ENCODE measurements around the gene SGMS1. TPM values are rescaled to one million over a fixed set of nuclear protein-coding genes. Genes with fewer than 3 reads are reported as not detected.
"Not testable (repeated sequence)": the region's sequence is repeated elsewhere in the genome, so short reads cannot be mapped to it uniquely, and the experiment has no call there.

The SGMS1 gene
- total RNA-seq, 5 donors from 2014 or later (not counting 1 experiment from before 2014, with no cell fraction given) = 28.4 to 39.7 (median 32.6) TPM

DNA sequence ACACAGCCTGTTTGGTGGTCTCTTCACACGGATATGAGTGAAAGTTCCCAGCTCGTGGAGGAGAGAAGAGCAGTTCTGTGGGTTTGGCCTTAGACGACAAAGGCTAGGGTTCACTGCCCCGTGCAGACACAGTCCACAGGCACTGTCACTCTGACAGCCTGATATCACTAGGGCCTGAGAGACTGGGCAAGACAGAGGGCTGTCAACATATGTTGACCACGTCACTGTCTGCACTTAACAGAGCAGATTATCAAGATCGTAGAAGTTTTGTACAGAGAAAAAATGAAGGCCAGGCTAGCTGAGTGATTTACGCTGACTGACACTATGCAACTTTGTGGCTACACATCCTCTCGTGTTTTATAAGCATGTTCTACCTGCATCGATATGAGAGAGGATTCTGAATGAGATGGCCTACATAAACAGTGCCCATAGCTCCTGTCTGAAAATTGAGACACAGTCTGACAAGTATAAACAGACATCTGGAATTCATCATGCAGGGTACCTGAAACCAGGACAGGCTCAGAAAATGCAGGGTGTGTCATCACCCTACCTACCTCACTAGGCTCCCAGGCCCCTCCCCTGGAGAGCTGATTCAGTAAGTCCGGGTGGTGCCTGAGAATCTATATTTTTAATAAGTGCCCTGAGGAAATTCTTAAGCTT is 120.0 kb downstream of the SGMS1 start:
- Histone ChIP-seq H3K36me3 (ENCODE audit: control insufficient read depth in 2 of 2, extremely low read depth in 1 of 2, insufficient read depth in 1 of 2, low read length in 1 of 2) (no peaks in the 10 kb centered on the region), H3K9me3 (no peaks in the 10 kb centered on the region), H3K27ac (ENCODE audit: low read length) (no peak overlapping the region), H3K4me3 (ENCODE audit: control insufficient read depth in 1 of 2, extremely low read depth in 1 of 2, low read length in 1 of 2) (no peak overlapping the region), H3K27me3 (replicated peaks in 1 of 2; ENCODE audit: control insufficient read depth in 2 of 2, extremely low read depth in 1 of 2, insufficient read depth in 2 of 2, low read length in 1 of 2) (no peaks in the 10 kb centered on the region), H3K4me1 (ENCODE audit: control insufficient read depth in 1 of 2, extremely low read depth in 1 of 2, insufficient read depth in 2 of 2, low read length in 2 of 2) (peaks cover 4 to 28% of the 10 kb centered on the region in 2 experiments)
- DNase-seq = no peak
- CTCF ChIA-PET = interaction anchor here (0.6 kb wide), 2 partner anchors 11 to 103 kb away, joined by 3 to 5 read pairs; no protein-coding TSS in a partner anchor
- Mint-ChIP-seq H3K27me3 (no peaks in the 10 kb centered on the region), H3K27ac (no peak overlapping the region), H3K9me3 (no peaks in the 10 kb centered on the region), H3K36me3 (peaks cover 28% of the 10 kb centered on the region), H3K4me1 (peaks cover 57 to 60% (median 57%) of the 10 kb centered on the region in 3 donors), H3K4me3 (no peak overlapping the region)
- peak in 1 of 4 experiments; percentile 32 for ATAC-seq (replicated peaks in 1 of 4)
- POLR2A ChIA-PET = no interaction called here
- WGBS (ENCODE audit: insufficient coverage) = 75% methylated on average over 9 of the region's 10 CpGs

DNA sequence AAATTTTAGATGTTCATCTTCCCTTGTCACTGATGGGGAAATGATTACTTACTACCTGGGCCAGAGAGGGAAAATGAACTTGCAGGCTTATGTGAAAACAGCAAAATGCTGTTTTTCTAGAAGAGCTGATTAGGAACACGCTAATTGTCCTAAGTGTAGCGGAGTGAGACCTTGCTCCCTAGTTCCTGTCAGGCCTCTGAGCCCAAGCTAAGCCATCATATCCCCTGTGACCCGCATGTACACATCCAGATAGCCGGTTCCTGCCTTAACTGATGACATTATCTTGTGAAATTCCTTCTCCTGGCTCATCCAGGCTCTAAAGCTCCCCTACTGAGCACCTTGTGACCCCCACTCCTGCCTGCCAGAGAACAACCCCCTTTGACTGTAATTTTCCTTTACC is 120.6 kb downstream of the SGMS1 start:
- H3K27me3 Mint-ChIP-seq; H3K4me3 ChIP-seq (ENCODE audit: control insufficient read depth in 1 of 2, extremely low read depth in 1 of 2, low read length in 1 of 2); POLR2A ChIA-PET; ATAC-seq (replicated peaks in 1 of 4); H3K27me3 ChIP-seq (replicated peaks in 1 of 2; ENCODE audit: control insufficient read depth in 2 of 2, extremely low read depth in 1 of 2, insufficient read depth in 2 of 2, low read length in 1 of 2); DNase-seq; H3K27ac ChIP-seq (ENCODE audit: low read length); H3K9me3 ChIP-seq; H3K9me3 Mint-ChIP-seq; H3K36me3 ChIP-seq (ENCODE audit: control insufficient read depth in 2 of 2, extremely low read depth in 1 of 2, insufficient read depth in 1 of 2, low read length in 1 of 2); H3K4me3 Mint-ChIP-seq: not testable (repeated sequence)
- CTCF ChIA-PET = interaction anchor here (0.6 kb wide), 2 partner anchors 11 to 103 kb away, joined by 3 to 5 read pairs; no protein-coding TSS in a partner anchor
- 99% methylated on average over 4 of the region's 4 CpGs for WGBS (ENCODE audit: insufficient coverage)
- Mint-ChIP-seq H3K36me3 (peaks cover 32% of the 10 kb centered on the region), H3K27ac (peak overlapping the region in 1 of 2 donors; percentile 55), H3K4me1 (peaks cover 51 to 53% (median 52%) of the 10 kb centered on the region in 3 donors)
- H3K4me1 ChIP-seq (ENCODE audit: control insufficient read depth in 1 of 2, extremely low read depth in 1 of 2, insufficient read depth in 2 of 2, low read length in 2 of 2) = peaks cover 4 to 22% of the 10 kb centered on the region in 2 experiments

DNA sequence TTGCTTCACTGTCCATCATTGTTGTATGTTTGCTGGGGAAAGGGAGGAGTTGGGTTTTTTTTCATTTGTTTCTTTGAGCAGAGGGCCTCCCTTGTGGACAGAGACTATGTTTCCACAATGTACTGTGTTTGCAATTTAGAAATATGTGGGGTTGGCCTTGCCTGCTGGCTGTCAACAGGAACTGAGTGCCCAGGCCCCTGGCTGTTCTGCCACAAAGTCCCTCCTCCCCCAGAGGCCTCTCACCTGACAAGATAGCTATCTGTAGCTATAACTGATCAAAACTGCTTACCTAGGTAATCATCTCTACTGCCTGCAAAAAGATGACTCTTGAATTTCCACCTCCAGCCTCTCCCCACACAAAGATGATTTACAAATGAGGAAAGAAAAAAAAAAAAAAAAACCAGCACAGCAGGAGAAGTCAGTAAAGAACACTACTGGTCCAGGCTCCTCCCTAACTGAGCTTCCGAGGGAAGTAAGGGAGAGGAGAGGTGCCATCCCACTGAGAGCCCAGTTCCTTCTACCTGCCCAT is 121.8 kb downstream of the SGMS1 start:
- no peaks in the 10 kb centered on the region for H3K27me3 ChIP-seq (replicated peaks in 1 of 2; ENCODE audit: control insufficient read depth in 2 of 2, extremely low read depth in 1 of 2, insufficient read depth in 2 of 2, low read length in 1 of 2)
- H3K9me3 ChIP-seq = no peaks in the 10 kb centered on the region
- POLR2A ChIA-PET = no interaction called here

DNA sequence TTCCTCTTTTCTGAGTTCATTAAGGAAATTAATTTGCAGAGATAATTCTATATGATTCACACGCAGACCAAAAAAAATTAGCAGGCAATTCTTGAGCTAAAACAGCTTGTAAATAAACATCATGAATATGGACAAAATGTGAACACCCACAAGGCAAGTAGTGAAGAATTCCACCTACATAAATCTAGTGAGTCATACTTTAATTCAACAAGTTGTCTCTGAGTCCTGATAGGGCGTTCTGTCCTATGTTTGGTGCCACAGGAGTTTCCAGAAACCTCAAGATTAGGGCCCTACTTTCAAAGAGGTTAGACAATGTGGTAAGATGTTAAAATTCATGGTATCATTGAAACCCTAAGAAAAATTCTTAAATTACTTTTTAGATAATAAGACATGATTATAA is 122.3 kb downstream of the SGMS1 start:
- Histone ChIP-seq H3K36me3 (ENCODE audit: control insufficient read depth in 2 of 2, extremely low read depth in 1 of 2, insufficient read depth in 1 of 2, low read length in 1 of 2) (no peaks in the 10 kb centered on the region), H3K4me1 (ENCODE audit: control insufficient read depth in 1 of 2, extremely low read depth in 1 of 2, insufficient read depth in 2 of 2, low read length in 2 of 2) (peaks cover 4 to 7% of the 10 kb centered on the region in 2 experiments), H3K27me3 (replicated peaks in 1 of 2; ENCODE audit: control insufficient read depth in 2 of 2, extremely low read depth in 1 of 2, insufficient read depth in 2 of 2, low read length in 1 of 2) (no peaks in the 10 kb centered on the region), H3K9me3 (no peaks in the 10 kb centered on the region), H3K4me3 (ENCODE audit: control insufficient read depth in 1 of 2, extremely low read depth in 1 of 2, low read length in 1 of 2) (no peak overlapping the region), H3K27ac (ENCODE audit: low read length) (no peak overlapping the region)
- Mint-ChIP-seq H3K4me1 (peaks cover 48 to 51% (median 49%) of the 10 kb centered on the region in 3 donors), H3K4me3 (no peak overlapping the region), H3K27me3 (no peaks in the 10 kb centered on the region), H3K9me3 (no peaks in the 10 kb centered on the region), H3K36me3 (peaks cover 40% of the 10 kb centered on the region), H3K27ac (no peak overlapping the region)
- POLR2A ChIA-PET = no interaction called here
- DNase-seq (no peak), ATAC-seq (replicated peaks in 1 of 4) (no peak)
- CTCF ChIA-PET = interaction anchor here in 1 of 2 donors (0.7 kb wide), 1 partner anchor 34 kb away, joined by 5 read pairs; no protein-coding TSS in a partner anchor
- no CpG with 5 or more reads among the region's 2 CpGs for WGBS (ENCODE audit: insufficient coverage)

More for the DNA sequence above, 121.8 kb downstream of the SGMS1 start:
- ATAC-seq (replicated peaks in 1 of 4) (peak in 1 of 4 experiments; percentile 34), DNase-seq (no peak)
- no CpG with 5 or more reads among the region's 1 CpG for WGBS (ENCODE audit: insufficient coverage)
- no peak overlapping the region for H3K4me3 Mint-ChIP-seq
- H3K36me3 Mint-ChIP-seq = peaks cover 39% of the 10 kb centered on the region
- H3K4me1 Mint-ChIP-seq = peaks cover 48 to 51% (median 51%) of the 10 kb centered on the region in 3 donors
- Histone ChIP-seq H3K27ac (ENCODE audit: low read length) (no peak overlapping the region), H3K4me1 (ENCODE audit: control insufficient read depth in 1 of 2, extremely low read depth in 1 of 2, insufficient read depth in 2 of 2, low read length in 2 of 2) (peaks cover 4 to 11% of the 10 kb centered on the region in 2 experiments), H3K36me3 (ENCODE audit: control insufficient read depth in 2 of 2, extremely low read depth in 1 of 2, insufficient read depth in 1 of 2, low read length in 1 of 2) (no peaks in the 10 kb centered on the region), H3K4me3 (ENCODE audit: control insufficient read depth in 1 of 2, extremely low read depth in 1 of 2, low read length in 1 of 2) (no peak overlapping the region)
- H3K27ac Mint-ChIP-seq = peak overlapping the region; percentile 60 to 64
- CTCF ChIA-PET = interaction anchor here in 1 of 2 donors (0.7 kb wide), 2 partner anchors 33 to 71 kb away, joined by 3 to 5 read pairs; no protein-coding TSS in a partner anchor
- H3K9me3 Mint-ChIP-seq = no peaks in the 10 kb centered on the region
- H3K27me3 Mint-ChIP-seq = no peaks in the 10 kb centered on the region

DNA sequence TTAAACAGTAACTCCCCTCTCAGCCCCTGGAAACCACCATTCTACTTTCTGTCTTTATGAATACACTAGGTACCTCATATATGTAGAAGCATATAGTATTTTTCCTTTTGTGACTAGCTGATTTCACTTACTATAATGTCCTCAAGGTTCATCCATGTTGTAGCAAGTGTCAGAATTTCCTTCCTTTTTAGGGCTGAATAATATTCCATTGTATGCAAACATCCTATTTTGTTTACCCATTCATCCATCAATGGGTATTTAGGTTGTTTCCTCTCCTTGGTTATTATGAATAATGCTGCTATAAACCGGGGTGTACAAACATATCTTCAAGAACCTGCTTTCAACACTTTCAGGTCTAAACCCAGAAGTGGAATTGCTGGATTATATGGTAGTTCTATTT is 125.3 kb downstream of the SGMS1 start:
- H3K9me3 Mint-ChIP-seq = no peaks in the 10 kb centered on the region
- peaks cover 38 to 42% (median 39%) of the 10 kb centered on the region in 3 donors for H3K4me1 Mint-ChIP-seq
- H3K4me3 Mint-ChIP-seq = no peak overlapping the region
- ATAC-seq (replicated peaks in 1 of 4) = no peak
- no peaks in the 10 kb centered on the region for H3K36me3 ChIP-seq (ENCODE audit: control insufficient read depth in 2 of 2, extremely low read depth in 1 of 2, insufficient read depth in 1 of 2, low read length in 1 of 2)
- no peak overlapping the region for H3K27ac ChIP-seq (ENCODE audit: low read length)
- no CpG with 5 or more reads among the region's 1 CpG for WGBS (ENCODE audit: insufficient coverage)
- H3K4me1 ChIP-seq (ENCODE audit: control insufficient read depth in 1 of 2, extremely low read depth in 1 of 2, insufficient read depth in 2 of 2, low read length in 2 of 2) = peaks cover 4 to 7% of the 10 kb centered on the region in 2 experiments
- ChIA-PET POLR2A (interaction anchor here in 1 of 2 donors (0.6 kb wide), 1 partner anchor 28 kb away, joined by 3 read pairs; no protein-coding TSS in a partner anchor), CTCF (no interaction called here)
- H3K27me3 Mint-ChIP-seq = no peaks in the 10 kb centered on the region
- no peak overlapping the region for H3K4me3 ChIP-seq (ENCODE audit: control insufficient read depth in 1 of 2, extremely low read depth in 1 of 2, low read length in 1 of 2)
- H3K36me3 Mint-ChIP-seq = peaks cover 40% of the 10 kb centered on the region
- no peaks in the 10 kb centered on the region for H3K27me3 ChIP-seq (replicated peaks in 1 of 2; ENCODE audit: control insufficient read depth in 2 of 2, extremely low read depth in 1 of 2, insufficient read depth in 2 of 2, low read length in 1 of 2)
- no peak overlapping the region for H3K27ac Mint-ChIP-seq
- no peak for DNase-seq
- H3K9me3 ChIP-seq = no peaks in the 10 kb centered on the region

DNA sequence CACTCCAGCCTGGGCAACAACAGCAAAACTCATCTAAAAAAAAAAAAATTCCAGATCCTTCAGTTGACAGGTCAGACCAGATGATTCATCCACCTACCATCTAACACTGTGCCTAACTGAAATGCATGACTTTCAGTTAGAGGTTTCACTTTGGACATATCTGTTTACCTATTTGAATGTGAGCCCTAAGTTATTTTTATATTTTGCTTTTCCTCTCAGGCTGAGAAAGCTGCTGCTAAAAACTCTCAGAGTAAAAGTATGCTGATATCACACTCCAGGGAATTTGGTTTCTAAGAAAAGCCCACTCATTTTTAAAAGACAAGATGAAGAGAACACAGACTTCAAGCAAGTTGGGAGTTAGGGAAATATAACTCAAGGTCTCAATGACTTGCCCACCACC is 126.0 kb downstream of the SGMS1 start:
- Mint-ChIP-seq H3K4me3 (no peak overlapping the region), H3K27me3 (no peaks in the 10 kb centered on the region), H3K4me1 (peaks cover 38 to 43% (median 42%) of the 10 kb centered on the region in 3 donors), H3K27ac (no peak overlapping the region), H3K36me3 (peaks cover 46% of the 10 kb centered on the region), H3K9me3 (no peaks in the 10 kb centered on the region)
- ATAC-seq (replicated peaks in 1 of 4) = no peak
- DNase-seq = no peak
- H3K4me3 ChIP-seq (ENCODE audit: control insufficient read depth in 1 of 2, extremely low read depth in 1 of 2, low read length in 1 of 2) = no peak overlapping the region
- POLR2A ChIA-PET = interaction anchor here in 1 of 2 donors (0.6 kb wide), 1 partner anchor 27 kb away, joined by 3 read pairs; no protein-coding TSS in a partner anchor
- peaks cover 4 to 7% of the 10 kb centered on the region in 2 experiments for H3K4me1 ChIP-seq (ENCODE audit: control insufficient read depth in 1 of 2, extremely low read depth in 1 of 2, insufficient read depth in 2 of 2, low read length in 2 of 2)
- H3K27me3 ChIP-seq (replicated peaks in 1 of 2; ENCODE audit: control insufficient read depth in 2 of 2, extremely low read depth in 1 of 2, insufficient read depth in 2 of 2, low read length in 1 of 2) = no peaks in the 10 kb centered on the region
- CTCF ChIA-PET = no interaction called here
- no peaks in the 10 kb centered on the region for H3K36me3 ChIP-seq (ENCODE audit: control insufficient read depth in 2 of 2, extremely low read depth in 1 of 2, insufficient read depth in 1 of 2, low read length in 1 of 2)
- no peaks in the 10 kb centered on the region for H3K9me3 ChIP-seq
- H3K27ac ChIP-seq (ENCODE audit: low read length) = no peak overlapping the region
